NCI-H1417 (cell line): ENCODE results near the gene ACTN4.

Source experiments
- DNase-seq, 3 experiments: peaks; one replicate each; lab custom pipeline; 2025; lab: John Stamatoyannopoulos, UW

The ACTN4 gene

GRCh38 chr19:38709671-38710415, 62.4 kb downstream of the ACTN4 start:
- no peak for DNase-seq

- DNase-seq, result no peak
Observed at GRCh38 chr19:38710416-38710702, 62.9 kb downstream of the ACTN4 start.

- DNase-seq, result no peak
Observed at GRCh38 chr19:38710928-38711725, 63.7 kb downstream of the ACTN4 start.

GRCh38 chr19:38711726-38712153, 64.3 kb downstream of the ACTN4 start:
- DNase-seq, result no peak

- DNase-seq, result no peak
Observed at GRCh38 chr19:38712161-38712748, 64.8 kb downstream of the ACTN4 start.

- DNase-seq, result no peak
Observed at GRCh38 chr19:38713227-38713649, 65.8 kb downstream of the ACTN4 start.

- no peak for DNase-seq
Observed at GRCh38 chr19:38713865-38714264, 66.4 kb downstream of the ACTN4 start.

GRCh38 chr19:38714354-38714778, 66.9 kb downstream of the ACTN4 start:
- no peak for DNase-seq

- DNase-seq, result no peak
Observed at GRCh38 chr19:38715555-38715954, 68.1 kb downstream of the ACTN4 start.

GRCh38 chr19:38717051-38717450, 69.6 kb downstream of the ACTN4 start:
- DNase-seq, result no peak

- DNase-seq, result no peak
Observed at GRCh38 chr19:38717855-38718254, 70.4 kb downstream of the ACTN4 start.

- DNase-seq, result no peak
Observed at GRCh38 chr19:38718747-38719543, 71.5 kb downstream of the ACTN4 start.

GRCh38 chr19:38719761-38720558, 72.5 kb downstream of the ACTN4 start:
- DNase-seq, result no peak

GRCh38 chr19:38720559-38721236, 73.2 kb downstream of the ACTN4 start:
- no peak for DNase-seq

- no peak for DNase-seq
Observed at GRCh38 chr19:38721496-38721895, 74.0 kb downstream of the ACTN4 start.

GRCh38 chr19:38721979-38722773, 74.7 kb downstream of the ACTN4 start:
- no peak for DNase-seq

- no peak for DNase-seq
Observed at GRCh38 chr19:38722947-38723605, 75.6 kb downstream of the ACTN4 start.

- no peak for DNase-seq
Observed at GRCh38 chr19:38723606-38723965, 76.1 kb downstream of the ACTN4 start.
